SK-N-SH treated with all-trans-retinoic acid at 6 μM for 48 hours (cell line): ENCODE measurements around the gene ERI3.

Experiments used
- ATAC-seq: fragments of 200-7000 bp; cut with Tn5 transposase; 3 replicates; pipeline ENCODE4 v1.9.1; 2020; ENCODE audit warnings: mild to moderate bottlenecking, moderate library complexity
- BACH2 ChIP-seq: fragments of 250-450 bp; sonication (Bioruptor Pico); IDR thresholded peaks from 2 replicates; pipeline ENCODE4 v1.9.0; 2021; ENCODE audit warnings: mild to moderate bottlenecking, borderline replicate concordance
- CSDC2 ChIP-seq: fragments of 250-450 bp; sonication (Bioruptor Pico); IDR thresholded peaks from 2 replicates; pipeline ENCODE4 v1.5.0; 2020; ENCODE audit warnings: mild to moderate bottlenecking, moderate library complexity
- ESRRG ChIP-seq: fragments of 250-450 bp; sonication (Bioruptor Pico); IDR thresholded peaks from 2 replicates; pipeline ENCODE4 v1.6.1; 2021; ENCODE audit warnings: mild to moderate bottlenecking
- GLIS3 ChIP-seq: fragments of 250-450 bp; sonication (Bioruptor Pico); IDR thresholded peaks from 2 replicates; pipeline ENCODE4 v1.5.0; 2020; ENCODE audit warnings: mild to moderate bottlenecking, moderate library complexity
- ISL1 ChIP-seq: fragments of 250-450 bp; sonication (Bioruptor Pico); IDR thresholded peaks from 2 replicates; pipeline ENCODE4 v2.1.2; 2022; ENCODE audit warnings: mild to moderate bottlenecking, moderate library complexity
- OSR1 ChIP-seq: fragments of 250-450 bp; sonication (Bioruptor Pico); IDR thresholded peaks from 2 replicates; pipeline ENCODE4 v1.8.0; 2022; ENCODE audit warnings: moderate library complexity, mild to moderate bottlenecking, inconsistent platforms
- PPARA ChIP-seq: fragments of 250-450 bp; sonication (Bioruptor Pico); IDR thresholded peaks from 2 replicates; pipeline ENCODE4 v1.5.0; 2020; ENCODE audit warnings: mild to moderate bottlenecking, borderline replicate concordance
- SNAI2 ChIP-seq: fragments of 250-450 bp; sonication (Bioruptor Pico); IDR thresholded peaks from 2 replicates; pipeline ENCODE4 v1.5.0; 2020; ENCODE audit warnings: mild to moderate bottlenecking, moderate library complexity
- TOX ChIP-seq: fragments of 250-450 bp; sonication (Bioruptor Pico); IDR thresholded peaks from 2 replicates; pipeline ENCODE4 v1.8.0; 2021; ENCODE audit warnings: mild to moderate bottlenecking, moderate library complexity, borderline replicate concordance
- ZC3H10 ChIP-seq: fragments of 250-450 bp; sonication (Bioruptor Pico); IDR thresholded peaks from 2 replicates; pipeline ENCODE4 v1.5.1; 2021; ENCODE audit warnings: mild to moderate bottlenecking, moderate library complexity
- ZFP3 ChIP-seq: fragments of 250-450 bp; sonication (Bioruptor Pico); IDR thresholded peaks from 2 replicates; pipeline ENCODE4 v1.5.0; 2020; ENCODE audit warnings: mild to moderate bottlenecking, moderate library complexity
- ZNF565 ChIP-seq: fragments of 450-650 bp; formaldehyde crosslinking; conservative IDR thresholded peaks from 2 replicates; pipeline ENCODE4 v1.5.0; 2020; ENCODE audit warnings: low read depth, mild to moderate bottlenecking, moderate library complexity
- ZNF8 ChIP-seq: fragments of 450-650 bp; formaldehyde crosslinking; IDR thresholded peaks from 2 replicates; pipeline ENCODE4 v1.5.0; 2020; ENCODE audit warnings: mild to moderate bottlenecking, moderate library complexity
- TF ChIP-seq, protein P1 (sequence below): fragments of 250-450 bp; sonication (Bioruptor Pico); IDR thresholded peaks from 2 replicates; pipeline ENCODE4 v1.5.1; 2021; ENCODE audit warnings: mild to moderate bottlenecking, moderate library complexity
- TF ChIP-seq, protein P2 (sequence below): fragments of 250-450 bp; sonication (Bioruptor Pico); IDR thresholded peaks from 2 replicates; pipeline ENCODE4 v1.8.0; 2020; ENCODE audit warnings: mild to moderate bottlenecking, moderate library complexity, borderline replicate concordance
- TF ChIP-seq, protein P3 (sequence below): fragments of 250-450 bp; sonication (Bioruptor Pico); IDR thresholded peaks from 2 replicates; pipeline ENCODE4 v1.5.0; 2020; ENCODE audit warnings: mild to moderate bottlenecking, moderate library complexity
- TF ChIP-seq, protein P4 (sequence below): fragments of 250-450 bp; sonication (Bioruptor Pico); IDR thresholded peaks from 2 replicates; pipeline ENCODE4 v1.8.0; 2021; ENCODE audit warnings: low read depth, mild to moderate bottlenecking, moderate library complexity, borderline replicate concordance

ERI3 gene

DNA sequence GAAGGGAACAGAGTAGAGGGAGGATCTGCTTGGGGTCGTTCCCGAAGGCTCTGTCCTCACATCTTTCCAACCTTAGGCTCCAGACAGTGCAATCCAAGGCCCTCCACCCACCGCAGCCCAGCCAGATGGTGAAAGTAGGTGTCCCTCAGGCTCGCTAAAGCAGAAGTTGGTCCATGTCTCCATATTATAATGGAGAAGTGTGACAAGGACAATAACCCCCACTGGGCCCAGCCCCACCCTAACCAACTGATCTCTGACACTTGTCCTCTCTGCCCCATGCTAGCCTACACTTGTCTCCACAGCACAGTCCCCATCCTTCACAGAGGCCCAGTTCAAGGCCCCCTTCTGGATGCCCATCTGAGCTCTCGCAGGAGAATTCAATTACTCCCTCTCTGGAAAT is 93.1 kb downstream of the ERI3 start:
- TF ChIP-seq ZNF8 (CRISPR knock-in tag): no peak
- TF ChIP-seq TOX: no peak
- no peak for TF ChIP-seq ESRRG (CRISPR knock-in tag)
- TF ChIP-seq ZC3H10: no peak
- no peak for TF ChIP-seq PPARA (CRISPR knock-in tag)
- no peak for TF ChIP-seq OSR1 (CRISPR knock-in tag)
- no peak for TF ChIP-seq ZFP3 (CRISPR knock-in tag)
- no peak for TF ChIP-seq GLIS3
- no peak for TF ChIP-seq CSDC2
- TF ChIP-seq, protein P1, sequence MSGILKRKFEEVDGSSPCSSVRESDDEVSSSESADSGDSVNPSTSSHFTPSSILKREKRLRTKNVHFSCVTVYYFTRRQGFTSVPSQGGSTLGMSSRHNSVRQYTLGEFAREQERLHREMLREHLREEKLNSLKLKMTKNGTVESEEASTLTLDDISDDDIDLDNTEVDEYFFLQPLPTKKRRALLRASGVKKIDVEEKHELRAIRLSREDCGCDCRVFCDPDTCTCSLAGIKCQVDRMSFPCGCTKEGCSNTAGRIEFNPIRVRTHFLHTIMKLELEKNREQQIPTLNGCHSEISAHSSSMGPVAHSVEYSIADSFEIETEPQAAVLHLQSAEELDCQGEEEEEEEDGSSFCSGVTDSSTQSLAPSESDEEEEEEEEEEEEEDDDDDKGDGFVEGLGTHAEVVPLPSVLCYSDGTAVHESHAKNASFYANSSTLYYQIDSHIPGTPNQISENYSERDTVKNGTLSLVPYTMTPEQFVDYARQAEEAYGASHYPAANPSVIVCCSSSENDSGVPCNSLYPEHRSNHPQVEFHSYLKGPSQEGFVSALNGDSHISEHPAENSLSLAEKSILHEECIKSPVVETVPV (CRISPR knock-in tag): no peak
- TF ChIP-seq, protein P2, sequence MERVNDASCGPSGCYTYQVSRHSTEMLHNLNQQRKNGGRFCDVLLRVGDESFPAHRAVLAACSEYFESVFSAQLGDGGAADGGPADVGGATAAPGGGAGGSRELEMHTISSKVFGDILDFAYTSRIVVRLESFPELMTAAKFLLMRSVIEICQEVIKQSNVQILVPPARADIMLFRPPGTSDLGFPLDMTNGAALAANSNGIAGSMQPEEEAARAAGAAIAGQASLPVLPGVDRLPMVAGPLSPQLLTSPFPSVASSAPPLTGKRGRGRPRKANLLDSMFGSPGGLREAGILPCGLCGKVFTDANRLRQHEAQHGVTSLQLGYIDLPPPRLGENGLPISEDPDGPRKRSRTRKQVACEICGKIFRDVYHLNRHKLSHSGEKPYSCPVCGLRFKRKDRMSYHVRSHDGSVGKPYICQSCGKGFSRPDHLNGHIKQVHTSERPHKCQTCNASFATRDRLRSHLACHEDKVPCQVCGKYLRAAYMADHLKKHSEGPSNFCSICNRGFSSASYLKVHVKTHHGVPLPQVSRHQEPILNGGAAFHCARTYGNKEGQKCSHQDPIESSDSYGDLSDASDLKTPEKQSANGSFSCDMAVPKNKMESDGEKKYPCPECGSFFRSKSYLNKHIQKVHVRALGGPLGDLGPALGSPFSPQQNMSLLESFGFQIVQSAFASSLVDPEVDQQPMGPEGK (CRISPR knock-in tag): no peak
- TF ChIP-seq, protein P3, sequence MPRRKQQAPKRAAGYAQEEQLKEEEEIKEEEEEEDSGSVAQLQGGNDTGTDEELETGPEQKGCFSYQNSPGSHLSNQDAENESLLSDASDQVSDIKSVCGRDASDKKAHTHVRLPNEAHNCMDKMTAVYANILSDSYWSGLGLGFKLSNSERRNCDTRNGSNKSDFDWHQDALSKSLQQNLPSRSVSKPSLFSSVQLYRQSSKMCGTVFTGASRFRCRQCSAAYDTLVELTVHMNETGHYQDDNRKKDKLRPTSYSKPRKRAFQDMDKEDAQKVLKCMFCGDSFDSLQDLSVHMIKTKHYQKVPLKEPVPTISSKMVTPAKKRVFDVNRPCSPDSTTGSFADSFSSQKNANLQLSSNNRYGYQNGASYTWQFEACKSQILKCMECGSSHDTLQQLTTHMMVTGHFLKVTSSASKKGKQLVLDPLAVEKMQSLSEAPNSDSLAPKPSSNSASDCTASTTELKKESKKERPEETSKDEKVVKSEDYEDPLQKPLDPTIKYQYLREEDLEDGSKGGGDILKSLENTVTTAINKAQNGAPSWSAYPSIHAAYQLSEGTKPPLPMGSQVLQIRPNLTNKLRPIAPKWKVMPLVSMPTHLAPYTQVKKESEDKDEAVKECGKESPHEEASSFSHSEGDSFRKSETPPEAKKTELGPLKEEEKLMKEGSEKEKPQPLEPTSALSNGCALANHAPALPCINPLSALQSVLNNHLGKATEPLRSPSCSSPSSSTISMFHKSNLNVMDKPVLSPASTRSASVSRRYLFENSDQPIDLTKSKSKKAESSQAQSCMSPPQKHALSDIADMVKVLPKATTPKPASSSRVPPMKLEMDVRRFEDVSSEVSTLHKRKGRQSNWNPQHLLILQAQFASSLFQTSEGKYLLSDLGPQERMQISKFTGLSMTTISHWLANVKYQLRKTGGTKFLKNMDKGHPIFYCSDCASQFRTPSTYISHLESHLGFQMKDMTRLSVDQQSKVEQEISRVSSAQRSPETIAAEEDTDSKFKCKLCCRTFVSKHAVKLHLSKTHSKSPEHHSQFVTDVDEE (CRISPR knock-in tag): no peak
- no peak for TF ChIP-seq ZNF565
- TF ChIP-seq BACH2 (CRISPR knock-in tag): no peak
- TF ChIP-seq, all 23 proteins: peak for 0
- ATAC-seq: no peak

DNA sequence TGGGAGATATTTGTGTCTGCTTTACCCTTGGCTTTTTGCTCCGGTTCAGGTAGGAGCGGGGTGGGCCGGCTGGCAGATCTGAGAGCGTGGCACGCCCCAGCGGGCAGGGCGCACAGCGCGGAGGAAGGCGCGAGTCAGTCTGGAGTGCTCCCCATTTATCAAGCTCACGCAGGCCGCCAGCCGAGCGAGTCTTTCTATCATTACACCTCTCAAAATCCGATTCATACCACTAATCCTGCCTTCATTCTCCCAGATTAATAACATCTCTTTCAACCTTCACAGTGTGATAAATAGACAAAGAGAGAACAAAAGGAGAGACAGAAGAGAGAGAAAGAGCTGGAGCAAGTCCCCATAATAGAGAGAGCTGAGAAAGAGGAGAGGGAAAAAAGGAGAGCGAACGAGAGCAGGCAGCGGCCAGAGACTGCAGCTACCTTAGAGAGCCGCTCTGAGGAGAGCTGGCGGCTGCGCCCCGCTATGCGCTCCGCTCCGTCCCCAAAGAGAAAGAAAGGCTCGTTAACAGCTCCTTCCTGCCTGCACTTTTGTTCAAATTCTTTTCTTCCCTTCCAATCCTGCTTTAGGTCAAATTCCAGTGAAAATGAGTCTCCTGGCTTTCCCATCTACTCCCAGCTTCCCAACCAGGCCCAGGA is 93.8 kb downstream of the ERI3 start:
- ATAC-seq: no peak
- no peak for TF ChIP-seq ZNF8 (CRISPR knock-in tag)
- TF ChIP-seq, protein P4, sequence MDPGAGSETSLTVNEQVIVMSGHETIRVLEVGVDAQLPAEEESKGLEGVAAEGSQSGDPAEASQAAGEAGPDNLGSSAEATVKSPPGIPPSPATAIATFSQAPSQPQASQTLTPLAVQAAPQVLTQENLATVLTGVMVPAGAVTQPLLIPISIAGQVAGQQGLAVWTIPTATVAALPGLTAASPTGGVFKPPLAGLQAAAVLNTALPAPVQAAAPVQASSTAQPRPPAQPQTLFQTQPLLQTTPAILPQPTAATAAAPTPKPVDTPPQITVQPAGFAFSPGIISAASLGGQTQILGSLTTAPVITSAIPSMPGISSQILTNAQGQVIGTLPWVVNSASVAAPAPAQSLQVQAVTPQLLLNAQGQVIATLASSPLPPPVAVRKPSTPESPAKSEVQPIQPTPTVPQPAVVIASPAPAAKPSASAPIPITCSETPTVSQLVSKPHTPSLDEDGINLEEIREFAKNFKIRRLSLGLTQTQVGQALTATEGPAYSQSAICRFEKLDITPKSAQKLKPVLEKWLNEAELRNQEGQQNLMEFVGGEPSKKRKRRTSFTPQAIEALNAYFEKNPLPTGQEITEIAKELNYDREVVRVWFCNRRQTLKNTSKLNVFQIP (CRISPR knock-in tag): no peak
- TF ChIP-seq, protein P3 (CRISPR knock-in tag): no peak

DNA sequence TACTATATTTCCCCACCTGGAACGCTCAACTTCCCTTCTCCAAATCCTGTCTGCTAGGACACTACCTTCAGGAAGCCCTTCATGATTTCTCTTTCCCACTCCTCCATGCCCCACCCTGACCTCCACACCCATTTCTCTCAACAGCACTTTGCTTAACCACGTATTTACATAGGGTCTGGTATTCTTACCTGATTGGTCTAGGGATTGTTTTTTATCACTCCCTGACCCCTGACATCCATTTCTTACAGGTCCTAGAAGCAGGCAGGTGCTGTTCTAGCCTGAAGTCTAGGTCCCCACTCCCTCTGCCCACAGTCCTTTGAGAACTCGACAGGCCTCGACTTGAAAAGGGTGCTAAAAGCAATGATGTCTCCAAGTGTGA is 94.3 kb downstream of the ERI3 start:
- TF ChIP-seq, protein P4 (CRISPR knock-in tag): no peak
- TF ChIP-seq OSR1 (CRISPR knock-in tag) (no peak), ZFP3 (CRISPR knock-in tag) (no peak), SNAI2 (CRISPR knock-in tag) (no peak), ISL1 (CRISPR knock-in tag) (no peak), ESRRG (CRISPR knock-in tag) (no peak), TOX (no peak), ZNF565 (no peak)
- TF ChIP-seq, protein P1 (CRISPR knock-in tag): no peak
- ATAC-seq: no peak
